ENCODE results near the gene KAT7.

KAT7 gene

DNA sequence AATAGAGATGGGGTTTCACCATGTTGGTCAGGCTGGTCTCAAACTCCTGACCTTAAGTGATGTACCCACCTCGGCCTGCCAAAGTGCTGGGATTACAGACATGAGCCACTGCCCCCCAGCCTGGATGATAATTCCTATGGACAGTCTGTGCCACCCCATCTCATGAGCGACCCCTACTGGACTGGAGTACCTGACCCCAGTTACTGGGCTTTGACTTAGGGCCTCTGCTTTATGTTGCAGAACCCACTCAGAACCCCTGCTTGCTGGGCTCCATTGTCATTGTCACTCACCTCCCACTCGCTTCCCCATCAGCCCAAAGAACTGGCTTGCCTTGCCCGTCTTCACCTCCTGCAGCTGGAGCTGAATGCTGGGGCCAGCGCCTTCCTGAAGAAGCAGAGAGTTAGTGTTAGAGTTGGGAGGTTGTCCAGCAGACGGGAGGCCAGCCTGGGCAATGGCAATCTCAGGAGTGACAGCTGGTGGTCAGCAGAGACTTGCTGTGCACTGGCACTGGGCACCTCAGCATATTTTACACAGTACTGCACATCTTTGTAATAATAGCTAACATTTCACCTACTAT lies 55.4 kb downstream of the KAT7 start:
- DNase-seq = no peak

- no peak for DNase-seq
Measured at GRCh38 chr17:49845321-49845720, 56.8 kb downstream of the KAT7 start.

DNA sequence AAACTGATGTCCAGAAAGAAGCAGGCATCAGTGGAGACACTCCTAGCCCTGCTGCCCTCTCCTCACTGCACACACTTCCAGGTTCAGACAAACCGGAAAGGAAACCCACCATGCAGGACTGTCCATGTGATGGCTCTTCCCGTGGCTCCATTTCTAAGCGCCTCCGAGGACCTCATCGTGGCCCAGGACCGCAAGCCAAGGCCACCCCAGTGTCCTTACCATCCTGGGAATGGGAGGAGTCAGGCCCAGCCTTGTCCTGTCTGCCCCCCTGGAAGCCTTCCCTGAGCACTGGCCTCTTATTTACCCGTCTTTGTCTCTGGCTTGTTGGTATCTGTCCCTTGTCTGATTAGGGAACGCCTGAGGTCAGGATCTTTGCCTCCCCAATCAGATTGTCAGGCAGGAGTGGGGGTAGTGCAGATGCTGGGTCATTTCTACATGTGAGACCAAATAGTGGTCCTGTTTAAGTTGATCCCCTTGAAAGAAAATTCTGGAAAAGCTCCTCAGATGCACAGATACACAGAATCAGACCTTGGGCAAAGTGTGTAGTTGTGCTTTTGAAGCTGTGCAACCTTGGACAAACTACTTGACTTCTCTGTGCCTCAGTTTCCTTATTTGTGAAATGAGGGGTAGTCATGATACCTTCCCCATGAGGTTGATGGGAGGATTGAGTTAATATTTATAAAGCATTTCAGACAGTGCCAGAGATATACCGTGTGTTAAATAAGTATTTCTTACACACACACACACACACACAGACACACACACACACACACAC lies 58.6 kb downstream of the KAT7 start:
- no peak for DNase-seq

DNA sequence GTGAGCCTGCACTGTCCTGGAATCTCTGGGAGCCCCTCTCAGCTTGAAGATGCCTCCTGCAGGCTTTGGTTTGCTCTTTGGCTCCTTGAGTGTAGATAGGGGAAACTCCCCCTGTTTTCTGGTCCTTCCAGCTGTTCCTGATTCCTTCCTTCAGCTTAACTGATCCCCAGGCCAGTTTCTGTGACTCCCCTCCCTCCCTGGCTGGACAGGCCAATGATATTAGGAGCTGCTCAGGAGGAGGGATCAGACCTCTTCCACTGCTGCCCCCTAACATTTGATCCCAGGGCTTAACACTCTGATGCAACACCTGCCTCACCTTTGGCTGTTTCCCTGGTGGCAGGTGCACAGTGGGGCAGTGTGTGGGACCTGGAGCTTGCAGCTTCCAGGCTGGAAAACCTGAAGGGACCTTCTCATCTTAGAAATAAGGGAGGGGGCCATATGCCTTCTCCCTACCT lies 59.6 kb downstream of the KAT7 start, which contains the start of gene TAC4:
TSS of gene TAC4 (minus strand) at position 51 of the 455 bp plus-strand sequence. CDS start 52 bp downstream, outside the sequence.
- no peak for DNase-seq

- no peak for DNase-seq
Measured at GRCh38 chr17:49848739-49849138, 60.3 kb downstream of the KAT7 start.

DNA sequence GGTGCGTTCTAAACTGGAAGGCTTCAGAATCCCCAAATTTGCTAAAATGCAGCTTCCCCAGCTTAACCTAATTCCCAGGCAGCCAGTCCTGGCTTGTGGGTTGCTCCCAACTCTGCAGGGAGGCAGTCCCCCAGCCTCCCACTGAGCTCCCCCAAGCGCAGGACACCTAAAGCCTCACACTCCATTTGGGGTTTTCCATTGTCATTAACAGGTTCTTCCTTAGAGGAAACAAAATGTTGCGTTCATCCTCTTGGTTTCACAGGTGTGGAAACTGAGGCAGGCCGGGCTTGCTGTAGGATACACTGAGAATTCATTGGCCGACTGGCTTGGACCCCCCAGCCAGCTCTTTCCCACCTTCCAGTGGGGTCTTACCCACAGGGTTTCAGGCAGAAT lies 61.7 kb downstream of the KAT7 start:
- DNase-seq = no peak

GRCh38 chr17:49850772-49851386 lies 62.4 kb downstream of the KAT7 start:
- DNase-seq = no peak

DNA sequence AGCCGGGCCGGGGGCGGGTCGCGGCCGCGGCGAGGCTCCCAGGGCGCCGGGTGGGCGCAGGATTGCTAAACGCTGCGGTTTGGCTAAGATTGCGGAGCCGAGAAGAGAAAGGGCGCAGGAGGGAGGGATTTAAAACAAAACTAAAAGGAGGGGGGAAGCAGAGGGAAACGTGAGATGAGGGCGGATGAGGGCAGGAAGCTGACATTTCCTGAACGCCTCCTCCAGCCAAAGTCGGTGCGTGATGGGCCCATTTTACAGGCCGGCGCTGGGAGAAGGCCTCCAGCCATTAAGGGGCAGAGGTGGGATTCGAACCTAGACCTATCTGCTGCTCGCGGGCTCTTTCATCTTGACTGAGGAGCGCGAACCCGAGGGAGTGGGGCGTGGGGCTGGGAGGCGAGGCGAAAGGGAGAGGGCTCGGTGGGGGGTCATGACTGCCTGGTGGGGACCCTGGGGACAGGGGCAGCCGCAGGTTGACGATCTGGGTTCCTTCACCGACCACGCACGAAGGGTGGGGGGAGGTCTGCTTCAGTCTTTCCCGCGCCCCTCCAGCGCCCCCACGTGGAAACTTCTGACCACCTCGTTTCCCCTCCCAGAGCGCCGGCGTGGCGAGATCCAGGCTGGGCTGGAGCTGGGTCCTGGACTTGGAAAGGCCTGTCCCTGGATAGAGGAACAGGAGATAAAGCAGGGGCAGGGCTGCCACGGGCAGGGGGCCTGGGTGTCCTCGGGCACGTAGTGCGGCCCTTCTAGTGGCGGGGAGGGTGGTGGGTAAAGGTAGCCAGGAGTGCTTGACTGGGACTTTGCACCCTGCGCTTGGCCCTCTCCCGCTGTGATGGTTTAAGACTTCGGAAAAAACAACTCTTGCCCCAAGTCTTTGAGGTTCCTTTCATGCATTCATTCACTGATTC lies 63.2 kb downstream of the KAT7 start:
- DNase-seq = no peak

DNA sequence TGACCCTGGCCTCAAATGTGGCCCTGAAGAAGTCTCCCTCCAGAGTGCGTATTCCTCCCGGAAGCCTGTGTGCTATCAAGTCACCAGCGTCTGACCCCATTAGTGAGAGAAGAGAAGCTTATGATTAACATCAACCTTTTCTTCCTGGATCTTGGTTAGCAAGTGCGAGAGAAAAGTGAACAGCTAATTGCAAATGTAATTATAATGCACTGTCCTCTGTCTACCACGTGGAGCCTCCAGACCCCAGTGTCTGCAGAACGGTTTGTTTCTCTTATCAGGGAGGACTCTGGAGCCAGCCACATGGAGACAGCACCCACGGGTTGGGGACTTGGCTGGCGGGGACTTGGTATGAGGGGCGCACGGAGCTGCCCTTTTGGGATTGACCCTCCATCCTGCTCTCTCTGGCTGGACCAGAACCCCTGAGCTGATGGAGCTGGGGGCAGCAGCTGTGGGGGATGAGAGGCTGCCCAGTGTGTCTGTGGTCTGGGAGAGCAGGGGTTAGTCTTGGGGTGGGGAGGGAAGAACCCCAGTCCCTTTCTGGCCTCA lies 65.1 kb downstream of the KAT7 start:
- no peak for DNase-seq

DNA sequence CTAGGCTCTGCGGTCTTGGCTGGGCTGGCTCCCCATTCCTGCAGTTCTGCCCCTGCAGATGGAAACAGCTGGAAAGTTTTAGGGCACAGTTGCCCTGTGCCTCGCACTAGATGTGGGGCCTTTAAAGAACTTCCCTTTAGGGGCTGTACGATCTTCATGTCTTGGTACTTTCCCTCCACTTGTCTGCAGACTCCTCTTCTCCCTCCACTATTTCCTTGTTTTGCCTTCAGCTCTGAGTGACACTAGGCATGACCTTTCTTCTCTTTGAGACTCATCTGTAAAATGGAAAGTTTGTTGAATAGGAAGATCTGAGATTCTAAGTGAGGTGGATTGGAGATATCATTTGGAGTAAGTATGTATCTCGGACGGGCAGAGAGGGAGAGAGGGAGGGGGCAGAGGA lies 65.6 kb downstream of the KAT7 start:
- DNase-seq = no peak

- no peak for DNase-seq
Measured at GRCh38 chr17:49858796-49859195, 70.3 kb downstream of the KAT7 start.

- no peak for DNase-seq
Measured at GRCh38 chr17:49859991-49860953, 71.8 kb downstream of the KAT7 start.

- DNase-seq = no peak
Measured at GRCh38 chr17:49861150-49861884, 72.8 kb downstream of the KAT7 start.

DNA sequence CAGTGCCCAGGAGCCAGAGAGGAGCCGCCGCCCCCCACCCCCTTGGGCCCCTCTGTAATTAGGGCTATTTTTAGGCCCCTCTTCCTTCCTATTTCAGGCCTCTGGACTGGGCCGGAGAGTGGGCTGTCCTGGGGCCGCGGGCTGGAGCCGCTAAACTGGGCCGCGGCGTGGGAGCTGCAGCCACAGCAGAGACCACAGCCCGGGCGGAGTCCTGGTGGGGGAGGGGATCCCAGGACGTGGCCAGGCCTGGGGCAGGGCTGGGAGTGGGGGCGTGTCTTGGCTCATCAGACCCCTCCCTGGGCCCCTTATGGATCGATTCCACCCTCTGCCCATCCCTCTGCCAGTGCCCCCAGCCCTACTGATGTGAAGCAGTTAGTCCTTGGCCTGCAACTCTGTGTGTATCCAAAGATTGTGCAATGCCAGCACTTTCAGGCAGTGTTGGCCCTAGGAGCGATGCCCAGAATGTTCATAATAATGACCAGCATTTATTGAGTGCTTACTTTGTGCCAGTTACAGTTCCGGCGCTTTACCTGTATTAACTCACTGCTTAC lies 74.4 kb downstream of the KAT7 start:
- DNase-seq = no peak

GRCh38 chr17:49866019-49866380 lies 77.5 kb downstream of the KAT7 start:
- no peak for DNase-seq

DNA sequence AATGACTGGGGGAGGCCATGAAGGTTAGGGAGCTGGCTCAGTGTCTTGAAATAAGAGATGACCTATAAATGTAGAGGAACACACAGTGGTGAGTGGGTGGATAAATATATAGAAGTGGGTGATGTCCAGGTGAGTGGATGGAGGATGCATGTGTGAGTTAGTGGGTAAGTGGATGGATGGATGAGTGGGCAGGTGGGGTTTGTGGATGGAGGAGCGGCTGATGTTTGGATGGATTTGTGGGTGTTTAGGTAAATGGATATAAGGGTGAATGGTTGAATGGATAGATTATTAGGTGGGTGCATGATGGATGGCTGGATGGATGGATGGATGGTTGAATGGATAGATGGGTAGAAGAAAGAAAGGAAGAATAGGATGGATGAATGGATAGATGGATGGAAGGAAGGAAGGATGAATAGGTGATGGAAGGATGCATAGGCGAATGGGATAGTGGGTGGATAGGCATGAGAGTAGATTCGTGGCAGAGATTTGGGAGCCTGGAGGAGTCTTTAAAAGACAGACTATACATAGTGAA lies 78.5 kb downstream of the KAT7 start:
- DNase-seq = no peak

DNA sequence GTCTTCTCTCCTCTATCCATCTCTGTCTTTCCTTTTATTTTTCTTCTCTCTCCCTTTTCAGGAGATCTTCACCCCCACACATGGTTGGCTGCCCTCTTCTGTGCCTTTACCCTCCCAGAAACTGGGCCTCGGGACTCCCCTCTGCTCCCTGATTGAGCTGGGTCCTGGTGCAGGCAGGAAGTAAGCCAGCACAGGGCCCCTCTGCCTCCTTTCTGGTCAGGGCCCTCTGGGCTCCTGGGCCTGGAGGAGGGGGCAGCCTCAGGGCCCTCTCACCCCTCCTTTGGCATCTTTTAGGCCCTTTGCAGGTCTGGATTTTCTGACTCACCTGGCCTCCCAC lies 80.5 kb downstream of the KAT7 start:
- no peak for DNase-seq

GRCh38 chr17:49870298-49870697 lies 81.8 kb downstream of the KAT7 start:
- no peak for DNase-seq

DNA sequence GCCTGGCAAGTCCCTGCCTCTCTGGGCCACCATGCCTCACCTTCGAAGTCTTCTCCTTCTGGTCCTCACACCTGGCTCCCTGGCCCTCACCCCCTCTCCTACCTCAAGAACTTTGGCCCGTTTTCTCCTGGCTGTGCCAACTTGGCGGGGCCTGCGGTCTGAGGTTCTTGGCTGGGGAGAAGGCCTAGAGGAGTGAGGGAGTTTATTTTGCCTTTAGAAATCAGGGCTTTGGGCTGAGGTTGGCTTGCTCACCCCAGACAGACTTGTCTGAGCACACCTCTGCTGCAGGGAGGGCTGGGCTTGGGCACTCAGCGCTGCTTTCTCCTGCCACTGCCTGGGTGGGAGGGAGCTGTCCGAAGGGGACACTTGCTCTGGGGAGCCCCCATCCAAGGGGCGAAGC lies 82.7 kb downstream of the KAT7 start:
- DNase-seq = no peak

GRCh38 chr17:49872754-49873377 lies 84.4 kb downstream of the KAT7 start:
- DNase-seq = no peak
